Fibroblast of lung (primary cell): ENCODE results near the gene CBL. TPM values are rescaled to one million over a fixed set of nuclear protein-coding genes. Genes with fewer than 3 reads are reported as not detected.
A peak's percentile ranks its signal among the peaks of the same experiment; 100 is the strongest.

Experiments used
- DNase-seq, 2 donors: peaks; one replicate each; pipeline versions ENCODE4 v3.0.0 to v3.0.0-alpha.2; 2010; ENCODE audit warnings: low read depth in 2 of 2
- H2AFZ ChIP-seq: 2 replicates; pipeline ENCODE4 v1.5.1; 2012; ENCODE audit warnings: low read length, control low read depth, inconsistent platforms
- H3K27ac ChIP-seq: 2 replicates; pipeline ENCODE4 v1.5.1; 2011; ENCODE audit warnings: low read length, control low read depth; ENCODE audit not compliant: insufficient read depth
- H3K27me3 ChIP-seq: 2 replicates; pipeline ENCODE4 v1.5.1; 2011; ENCODE audit warnings: mild to moderate bottlenecking, low read length; ENCODE audit not compliant: control insufficient read depth, insufficient read depth
- H3K36me3 ChIP-seq: 2 replicates; pipeline ENCODE4 v1.5.1; 2011; ENCODE audit warnings: low read length; ENCODE audit not compliant: control insufficient read depth, insufficient read depth
- H3K4me1 ChIP-seq: 2 replicates; pipeline ENCODE4 v1.5.1; 2011; ENCODE audit warnings: low read length; ENCODE audit not compliant: control insufficient read depth, insufficient read depth; ENCODE audit errors: extremely low read depth
- H3K4me2 ChIP-seq: 2 replicates; pipeline ENCODE4 v1.5.1; 2011; ENCODE audit warnings: low read length, control low read depth; ENCODE audit not compliant: insufficient read depth; ENCODE audit errors: extremely low read depth
- H3K4me3 ChIP-seq, 4 experiments: fragments of 200-600 bp in 1 of 4; sonication (generic) in 1 of 4; replicated peaks in 1 of 4; 2 replicates each; pipeline ENCODE4 v1.5.1; 2011 to 2016; ENCODE audit warnings: low read length in 4 of 4, low read depth in 3 of 4, mild to moderate bottlenecking in 3 of 4, control low read depth in 2 of 4, inconsistent platforms in 1 of 4, mixed read lengths in 1 of 4; ENCODE audit not compliant: insufficient read depth in 1 of 4; ENCODE audit errors: control extremely low read depth in 1 of 4
- H3K79me2 ChIP-seq: 2 replicates; pipeline ENCODE4 v1.5.1; 2012; ENCODE audit warnings: mild to moderate bottlenecking, low read length, inconsistent platforms; ENCODE audit not compliant: control insufficient read depth, insufficient read depth
- H3K9ac ChIP-seq: 2 replicates; pipeline ENCODE4 v1.5.1; 2011; ENCODE audit warnings: mild to moderate bottlenecking, low read length, control low read depth; ENCODE audit not compliant: insufficient read depth
- H3K9me3 ChIP-seq: 2 replicates; pipeline ENCODE4 v1.5.1; 2012; ENCODE audit warnings: low read depth, low read length; ENCODE audit not compliant: control insufficient read depth, insufficient read depth
- H4K20me1 ChIP-seq: 2 replicates; pipeline ENCODE4 v1.5.1; 2011; ENCODE audit warnings: low read length; ENCODE audit not compliant: control insufficient read depth, insufficient read depth; ENCODE audit errors: extremely low read depth
- EZH2 ChIP-seq: IDR thresholded peaks from 2 replicates; pipeline ENCODE4 v1.5.1; 2012; ENCODE audit warnings: low read length, control low read depth, mild to moderate bottlenecking; ENCODE audit errors: missing control alignments
- polyA plus RNA-seq, 2 donors: library from polyadenylated mRNA; depleted of rRNA in 1 of 2; stranded (reverse) in 1 of 2; unstranded in 1 of 2; fragments of >200 nt; gene quantifications; 2 replicates each; pipeline ENCODE4 v1.2.1, GENCODE V29; 2011 to 2012; ENCODE audit warnings: missing spikeins in 1 of 2
- total RNA-seq: library from RNA; depleted of rRNA; stranded (reverse); fragments of >200 nt; gene quantifications from 2 replicates; pipeline ENCODE4 v1.2.1, GENCODE V29; 2014
- TF ChIP-seq, protein P1 (sequence below), 2 donors: IDR thresholded peaks in 1 of 2; conservative IDR thresholded peaks in 1 of 2; 1 replicate in 1 of 2; 2 replicates in 1 of 2; pipeline ENCODE4 v1.5.1; 2011 to 2012; ENCODE audit warnings: low read length in 2 of 2, control low read depth in 1 of 2, inconsistent platforms in 1 of 2, low read depth in 1 of 2, mild to moderate bottlenecking in 1 of 2

CBL gene
- total and polyA plus RNA-seq, 2 donors (not counting 1 experiment from before 2014, with no cell fraction given) = 11.1 to 12.4 TPM

DNA sequence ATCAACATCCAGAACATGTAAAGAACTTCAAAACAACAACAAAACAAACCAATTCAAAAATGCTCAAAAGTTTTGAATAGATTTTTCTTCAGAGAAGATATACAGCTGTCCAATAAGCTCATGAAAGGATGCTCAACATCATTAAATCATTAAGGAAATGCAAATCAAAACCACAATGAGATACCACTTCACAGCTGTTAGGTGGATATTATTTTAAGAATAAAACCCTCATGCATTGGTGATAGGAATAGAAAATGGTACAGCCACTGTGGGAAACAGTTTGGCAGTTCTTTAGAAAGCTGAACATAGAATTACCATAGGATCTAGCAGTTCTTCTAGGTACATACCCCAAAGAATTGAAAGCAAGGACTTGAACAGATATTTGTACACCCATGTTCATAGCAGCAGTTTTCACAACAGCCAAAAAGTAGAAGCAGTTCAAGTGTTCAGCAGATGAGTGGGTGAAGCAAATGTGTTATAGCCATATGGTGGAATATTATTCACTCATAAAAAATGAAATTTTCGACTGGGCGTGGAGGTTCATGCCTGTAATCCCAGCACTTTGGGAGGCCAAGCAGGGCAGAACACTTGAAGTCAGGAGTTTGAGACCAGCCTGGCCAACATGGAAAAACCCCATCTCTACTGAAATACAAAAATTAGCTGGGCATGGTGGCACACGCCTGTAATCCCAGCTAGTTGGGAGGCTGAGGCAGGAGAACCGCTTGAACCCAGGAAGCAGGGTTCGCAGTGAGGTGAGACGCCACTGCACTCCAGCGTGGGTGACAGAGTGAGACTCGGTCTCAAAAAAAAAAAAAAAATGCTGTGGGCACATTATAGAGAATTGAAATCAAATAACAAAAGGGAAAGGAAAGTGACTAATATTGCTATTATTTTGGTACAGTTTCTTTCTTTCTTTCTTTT, 42.9 kb downstream of the CBL start:
- Histone ChIP-seq H3K27ac (no peak overlapping the region), H3K4me2 (no peak overlapping the region), H2AFZ (no peak overlapping the region), H3K4me1 (no peaks in the 10 kb centered on the region), H3K79me2 (peaks cover 5% of the 10 kb centered on the region), H4K20me1 (no peaks in the 10 kb centered on the region), H3K9me3 (no peaks in the 10 kb centered on the region), H3K4me3 (no peak overlapping the region), H3K27me3 (no peaks in the 10 kb centered on the region), H3K9ac (no peak overlapping the region), H3K36me3 (peaks cover 2% of the 10 kb centered on the region)
- TF ChIP-seq, protein P1, sequence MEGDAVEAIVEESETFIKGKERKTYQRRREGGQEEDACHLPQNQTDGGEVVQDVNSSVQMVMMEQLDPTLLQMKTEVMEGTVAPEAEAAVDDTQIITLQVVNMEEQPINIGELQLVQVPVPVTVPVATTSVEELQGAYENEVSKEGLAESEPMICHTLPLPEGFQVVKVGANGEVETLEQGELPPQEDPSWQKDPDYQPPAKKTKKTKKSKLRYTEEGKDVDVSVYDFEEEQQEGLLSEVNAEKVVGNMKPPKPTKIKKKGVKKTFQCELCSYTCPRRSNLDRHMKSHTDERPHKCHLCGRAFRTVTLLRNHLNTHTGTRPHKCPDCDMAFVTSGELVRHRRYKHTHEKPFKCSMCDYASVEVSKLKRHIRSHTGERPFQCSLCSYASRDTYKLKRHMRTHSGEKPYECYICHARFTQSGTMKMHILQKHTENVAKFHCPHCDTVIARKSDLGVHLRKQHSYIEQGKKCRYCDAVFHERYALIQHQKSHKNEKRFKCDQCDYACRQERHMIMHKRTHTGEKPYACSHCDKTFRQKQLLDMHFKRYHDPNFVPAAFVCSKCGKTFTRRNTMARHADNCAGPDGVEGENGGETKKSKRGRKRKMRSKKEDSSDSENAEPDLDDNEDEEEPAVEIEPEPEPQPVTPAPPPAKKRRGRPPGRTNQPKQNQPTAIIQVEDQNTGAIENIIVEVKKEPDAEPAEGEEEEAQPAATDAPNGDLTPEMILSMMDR (conservative IDR thresholded peaks at IDR 0.05 in 1 of 2, IDR thresholded peaks at IDR 0.05 in 1 of 2; ENCODE audit: low read depth in 1 of 2, low read length in 2 of 2) = no peak
- no peak for TF ChIP-seq EZH2
- DNase-seq = no peak

DNA sequence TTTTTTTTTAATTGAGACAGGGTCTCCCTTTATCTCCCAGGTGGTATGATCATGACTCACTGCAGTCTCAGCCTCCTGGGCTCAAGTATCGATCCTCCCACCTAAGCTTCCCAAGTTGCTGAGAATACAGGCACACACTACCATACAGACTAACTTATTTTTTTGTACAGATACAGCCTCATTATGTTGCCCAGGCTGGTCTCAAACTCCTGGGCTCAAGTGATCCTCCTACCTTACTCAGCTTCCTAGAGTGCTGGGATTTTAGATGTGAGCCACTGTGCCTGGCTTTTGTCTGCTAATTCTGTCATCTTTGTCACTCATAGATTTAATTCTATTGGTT, 43.5 kb downstream of the CBL start:
- TF ChIP-seq, protein P1 (conservative IDR thresholded peaks at IDR 0.05 in 1 of 2, IDR thresholded peaks at IDR 0.05 in 1 of 2; ENCODE audit: low read depth in 1 of 2, low read length in 2 of 2) = no peak
- no peaks in the 10 kb centered on the region for H4K20me1 ChIP-seq
- H3K4me3 ChIP-seq = no peak overlapping the region
- peaks cover 5% of the 10 kb centered on the region for H3K79me2 ChIP-seq
- peak in 1 of 2 donors; percentile 30 for DNase-seq
- no peak overlapping the region for H3K27ac ChIP-seq
- no peaks in the 10 kb centered on the region for H3K4me1 ChIP-seq
- H3K27me3 ChIP-seq = no peaks in the 10 kb centered on the region
- no peaks in the 10 kb centered on the region for H3K9me3 ChIP-seq
- no peak overlapping the region for H2AFZ ChIP-seq
- H3K36me3 ChIP-seq = peaks cover 2% of the 10 kb centered on the region
- H3K4me2 ChIP-seq = no peak overlapping the region
- H3K9ac ChIP-seq = no peak overlapping the region

DNA sequence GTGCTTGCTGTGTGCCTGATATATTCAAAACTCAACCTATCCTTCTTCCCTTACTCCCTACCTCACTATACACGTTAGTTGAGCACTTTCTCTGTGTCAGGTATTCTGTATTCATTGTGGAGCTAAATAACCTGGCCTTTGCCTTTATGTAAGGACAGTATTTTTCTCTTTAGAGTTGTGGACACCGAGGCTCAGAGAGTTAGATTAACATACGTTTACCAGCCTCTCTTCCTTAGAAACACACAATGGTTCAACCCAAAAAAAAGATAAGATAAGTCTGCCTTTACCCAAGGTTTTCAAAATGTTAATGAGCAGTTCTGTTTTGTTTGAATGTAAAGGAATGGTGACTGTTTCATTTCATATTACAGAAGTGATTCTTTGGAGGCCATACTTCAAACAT, 45.0 kb downstream of the CBL start:
- no peaks in the 10 kb centered on the region for H4K20me1 ChIP-seq
- H3K36me3 ChIP-seq = peaks cover 5% of the 10 kb centered on the region
- no peak overlapping the region for H3K4me3 ChIP-seq
- H3K27me3 ChIP-seq = no peaks in the 10 kb centered on the region
- H3K4me2 ChIP-seq = no peak overlapping the region
- TF ChIP-seq, protein P1 (conservative IDR thresholded peaks at IDR 0.05 in 1 of 2, IDR thresholded peaks at IDR 0.05 in 1 of 2; ENCODE audit: low read depth in 1 of 2, low read length in 2 of 2) = no peak
- no peak for TF ChIP-seq EZH2
- no peaks in the 10 kb centered on the region for H3K4me1 ChIP-seq
- H3K9me3 ChIP-seq = no peaks in the 10 kb centered on the region
- no peak overlapping the region for H2AFZ ChIP-seq
- H3K9ac ChIP-seq = no peak overlapping the region
- peaks cover 7% of the 10 kb centered on the region for H3K79me2 ChIP-seq
- no peak for DNase-seq
- H3K27ac ChIP-seq = no peak overlapping the region
